OCI-LY1 (cell line): Measurements from ENCODE around the gene CLEC12A.

Source experiments
- CTCF ChIP-seq: fragments of 200-600 bp; sonication (generic), shearing (Covaris generic); IDR thresholded peaks from 2 replicates; pipeline ENCODE4 v1.5.1; 2017; ENCODE audit warnings: mild to moderate bottlenecking, antibody characterized with exemption, low read length, moderate library complexity, mixed read lengths
- EZH2 ChIP-seq: fragments of 200-600 bp; sonication (generic), shearing (Covaris generic); IDR thresholded peaks from 2 replicates; pipeline ENCODE4 v1.8.0; 2017; ENCODE audit warnings: borderline replicate concordance, mixed run types, mild to moderate bottlenecking, antibody characterized with exemption, low read length, moderate library complexity, mixed read lengths

- TF ChIP-seq CTCF (no peak), EZH2 (no peak)
These were observed 44.3 kb upstream of the CLEC12A start for GRCh38 chr12:9926876-9927275.
